A549 (cell line): ENCODE results near the gene CAPNS2. TPM values are rescaled to one million over a fixed set of nuclear protein-coding genes. Genes with fewer than 3 reads are reported as not detected.

Experiments used
- ATAC-seq, 2 experiments: fragments of 200-7000 bp in 1 of 2; fragments of >200 bp in 1 of 2; cut with Nextera tagmentation in 1 of 2; cut with Tn5 transposase in 1 of 2; 3 replicates each; pipeline versions ENCODE4 v1.8.0 to v1.9.1; 2018 to 2020; ENCODE audit warnings: mild to moderate bottlenecking in 1 of 2, moderate library complexity in 1 of 2
- CTCF ChIA-PET: fragments of 300-600 bp; sonication (Branson Sonifier 250); formaldehyde crosslinking; extraction: SDS; loops from one replicate; lab custom pipeline; 2021; ENCODE audit warnings: antibody characterized with exemption, inconsistent platforms; lab: Yijun Ruan, JAX
- POLR2A ChIA-PET: fragments of 350-600 bp; formaldehyde crosslinking; extraction: SDS; loops from one replicate; lab custom pipeline; 2021; ENCODE audit warnings: antibody characterized with exemption, inconsistent platforms; lab: Yijun Ruan, JAX
- DNase-seq, 2 experiments: peaks; one replicate each; pipeline versions ENCODE4 v3.0.0 to v3.0.0-alpha.2; 2011 to 2016; ENCODE audit warnings: low read depth in 1 of 2, low spot score in 1 of 2
- FAIRE-seq: peaks from 2 replicates; lab custom pipeline; 2011; peaks lifted over from hg19 to GRCh38; lab: Jason Lieb, UNC
- H3K27ac ChIP-seq, 2 experiments: fragments of >200 bp; sonication (Bioruptor Twin); formaldehyde crosslinking; 3 replicates each; pipeline ENCODE4 v1.5.1; 2016 to 2017
- H3K4me1 ChIP-seq: fragments of >200 bp; sonication (Bioruptor Twin); formaldehyde crosslinking; 3 replicates; pipeline ENCODE4 v1.6.1; 2016
- H3K4me2 ChIP-seq: fragments of >200 bp; sonication (Bioruptor Twin); formaldehyde crosslinking; 3 replicates; pipeline ENCODE4 v1.6.1; 2016
- H3K4me3 ChIP-seq: fragments of >200 bp; sonication (Bioruptor Twin); formaldehyde crosslinking; 3 replicates; pipeline ENCODE4 v1.5.1; 2016
- H3K9me3 ChIP-seq: fragments of >200 bp; sonication (Bioruptor Twin); formaldehyde crosslinking; 3 replicates; pipeline ENCODE4 v1.6.1; 2016
- BCL3 ChIP-seq: fragments of >200 bp; sonication (Bioruptor Twin); formaldehyde crosslinking; IDR thresholded peaks from 3 replicates; pipeline ENCODE4 v1.6.1; 2016
- CBX8 ChIP-seq: fragments of 200-600 bp; sonication (generic); IDR thresholded peaks from 2 replicates; pipeline ENCODE4 v1.6.1; 2016
- E2F6 ChIP-seq: IDR thresholded peaks from 2 replicates; pipeline ENCODE4 v1.6.1; 2012; ENCODE audit warnings: low read depth, borderline replicate concordance
- ESRRA ChIP-seq: fragments of 150-350 bp; IDR thresholded peaks from 2 replicates; pipeline ENCODE4 v1.6.1; 2014; ENCODE audit warnings: mild to moderate bottlenecking, low read length, borderline replicate concordance
- FOXS1 ChIP-seq: fragments of 250-450 bp; sonication (Bioruptor Pico); IDR thresholded peaks from 2 replicates; pipeline ENCODE4 v1.5.0; 2020; ENCODE audit warnings: mild to moderate bottlenecking, moderate library complexity
- HDAC2 ChIP-seq: fragments of 200-600 bp; sonication (generic); IDR thresholded peaks from 2 replicates; pipeline ENCODE4 v1.6.1; 2016
- HEYL ChIP-seq: fragments of 250-450 bp; sonication (Bioruptor Pico); IDR thresholded peaks from 2 replicates; pipeline ENCODE4 v1.8.0; 2021; ENCODE audit warnings: mild to moderate bottlenecking, moderate library complexity
- KDM1A ChIP-seq: fragments of 200-600 bp; sonication (generic); IDR thresholded peaks from 2 replicates; pipeline ENCODE4 v1.6.1; 2016; ENCODE audit warnings: low read depth, mild to moderate bottlenecking
- MAFK ChIP-seq: fragments of 450-650 bp; IDR thresholded peaks from 2 replicates; pipeline ENCODE4 v1.6.1; 2014; ENCODE audit not compliant: partially characterized antibody
- RARB ChIP-seq: fragments of 250-450 bp; sonication (Bioruptor Pico); IDR thresholded peaks from 2 replicates; pipeline ENCODE4 v1.8.0; 2021; ENCODE audit warnings: mild to moderate bottlenecking, moderate library complexity
- RCOR1 ChIP-seq: fragments of 150-350 bp; IDR thresholded peaks from 2 replicates; pipeline ENCODE4 v1.6.1; 2014; ENCODE audit warnings: antibody characterized with exemption, low read length, low read depth
- ZC3H11A ChIP-seq: fragments of 450-650 bp; IDR thresholded peaks from 2 replicates; pipeline ENCODE4 v1.6.1; 2014; ENCODE audit warnings: antibody characterized with exemption, mild to moderate bottlenecking
- ZSCAN20 ChIP-seq: fragments of 250-450 bp; sonication (Bioruptor Pico); IDR thresholded peaks from 2 replicates; pipeline ENCODE4 v1.8.0; 2022; ENCODE audit warnings: mild to moderate bottlenecking, moderate library complexity
- WGBS: methylation state at CpG from one replicate; pipeline ENCODE4 v1.1.6; 2017; ENCODE audit errors: missing lambda C conversion rate; 5-methylcytosine and 5-hydroxymethylcytosine counted together
- polyA plus RNA-seq, 4 experiments: library from polyadenylated mRNA; depleted of rRNA in 3 of 4; stranded (reverse); fragments of >200 nt; fragmentation: RNase III in 1 of 4; extraction: RNeasy Plus Mini Kit Qiagen cat#74134 plus additional on column Dnase treatment in 1 of 4; gene quantifications; 2 replicates in 3 of 4; 3 replicates in 1 of 4; pipeline ENCODE4 v1.2.3, GENCODE V29; 2011 to 2017
- TF ChIP-seq, protein P1 (sequence below): fragments of 150-350 bp; IDR thresholded peaks from 2 replicates; pipeline ENCODE4 v1.6.1; 2014; ENCODE audit warnings: low read depth, mild to moderate bottlenecking, low read length
- TF ChIP-seq, protein P2 (sequence below): fragments of 450-650 bp; IDR thresholded peaks from 2 replicates; pipeline ENCODE4 v1.6.1; 2014; ENCODE audit warnings: antibody characterized with exemption
- TF ChIP-seq, protein P3 (sequence below): fragments of 200-600 bp; sonication (generic); IDR thresholded peaks from 2 replicates; pipeline ENCODE4 v1.6.1; 2016; ENCODE audit warnings: antibody characterized with exemption, mild to moderate bottlenecking, moderate library complexity

Gene CAPNS2
- polyA plus RNA-seq, 2 of the 4 experiments (the other 2 are of a cell fraction), result not detected

- FAIRE-seq, result no peak
- no peak overlapping the region for H3K4me2 ChIP-seq
These were observed 3.5 kb upstream of the CAPNS2 start for GRCh38 chr16:55562936-55563335.

GRCh38 chr16:55563797-55564196 is 2.7 kb upstream of the CAPNS2 start:
- no peak overlapping the region for H3K27ac ChIP-seq
- 97% methylated on average over 2 of the region's 2 CpGs for WGBS
- DNase-seq, result no peak
- POLR2A ChIA-PET, result no interaction called here
- peak; percentile 59 for FAIRE-seq
- H3K4me3 ChIP-seq, result no peak overlapping the region
- CTCF ChIA-PET, result interaction anchor here (1.6 kb wide), 2 partner anchors 99 to 278 kb away, joined by 5 to 9 read pairs; no protein-coding TSS in a partner anchor
- no peak overlapping the region for H3K4me2 ChIP-seq
- TF ChIP-seq MAFK, result no peak
- H3K4me1 ChIP-seq, result no peaks in the 10 kb centered on the region
- no peak for ATAC-seq
- H3K9me3 ChIP-seq, result no peaks in the 10 kb centered on the region

More at GRCh38 chr16:55562936-55563335, 3.5 kb upstream of the CAPNS2 start:
- no peaks in the 10 kb centered on the region for H3K4me1 ChIP-seq
- WGBS, result 80% methylated on average over 1 of the region's 1 CpG
- DNase-seq, result no peak
- POLR2A ChIA-PET, result no interaction called here
- H3K4me3 ChIP-seq, result no peak overlapping the region
- TF ChIP-seq RCOR1, result no peak
- TF ChIP-seq, protein P1, sequence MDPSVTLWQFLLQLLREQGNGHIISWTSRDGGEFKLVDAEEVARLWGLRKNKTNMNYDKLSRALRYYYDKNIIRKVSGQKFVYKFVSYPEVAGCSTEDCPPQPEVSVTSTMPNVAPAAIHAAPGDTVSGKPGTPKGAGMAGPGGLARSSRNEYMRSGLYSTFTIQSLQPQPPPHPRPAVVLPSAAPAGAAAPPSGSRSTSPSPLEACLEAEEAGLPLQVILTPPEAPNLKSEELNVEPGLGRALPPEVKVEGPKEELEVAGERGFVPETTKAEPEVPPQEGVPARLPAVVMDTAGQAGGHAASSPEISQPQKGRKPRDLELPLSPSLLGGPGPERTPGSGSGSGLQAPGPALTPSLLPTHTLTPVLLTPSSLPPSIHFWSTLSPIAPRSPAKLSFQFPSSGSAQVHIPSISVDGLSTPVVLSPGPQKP, result no peak
- TF ChIP-seq FOXS1 (CRISPR knock-in tag), result no peak
- TF ChIP-seq, protein P2, sequence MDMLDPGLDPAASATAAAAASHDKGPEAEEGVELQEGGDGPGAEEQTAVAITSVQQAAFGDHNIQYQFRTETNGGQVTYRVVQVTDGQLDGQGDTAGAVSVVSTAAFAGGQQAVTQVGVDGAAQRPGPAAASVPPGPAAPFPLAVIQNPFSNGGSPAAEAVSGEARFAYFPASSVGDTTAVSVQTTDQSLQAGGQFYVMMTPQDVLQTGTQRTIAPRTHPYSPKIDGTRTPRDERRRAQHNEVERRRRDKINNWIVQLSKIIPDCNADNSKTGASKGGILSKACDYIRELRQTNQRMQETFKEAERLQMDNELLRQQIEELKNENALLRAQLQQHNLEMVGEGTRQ, result no peak
- TF ChIP-seq, protein P3, sequence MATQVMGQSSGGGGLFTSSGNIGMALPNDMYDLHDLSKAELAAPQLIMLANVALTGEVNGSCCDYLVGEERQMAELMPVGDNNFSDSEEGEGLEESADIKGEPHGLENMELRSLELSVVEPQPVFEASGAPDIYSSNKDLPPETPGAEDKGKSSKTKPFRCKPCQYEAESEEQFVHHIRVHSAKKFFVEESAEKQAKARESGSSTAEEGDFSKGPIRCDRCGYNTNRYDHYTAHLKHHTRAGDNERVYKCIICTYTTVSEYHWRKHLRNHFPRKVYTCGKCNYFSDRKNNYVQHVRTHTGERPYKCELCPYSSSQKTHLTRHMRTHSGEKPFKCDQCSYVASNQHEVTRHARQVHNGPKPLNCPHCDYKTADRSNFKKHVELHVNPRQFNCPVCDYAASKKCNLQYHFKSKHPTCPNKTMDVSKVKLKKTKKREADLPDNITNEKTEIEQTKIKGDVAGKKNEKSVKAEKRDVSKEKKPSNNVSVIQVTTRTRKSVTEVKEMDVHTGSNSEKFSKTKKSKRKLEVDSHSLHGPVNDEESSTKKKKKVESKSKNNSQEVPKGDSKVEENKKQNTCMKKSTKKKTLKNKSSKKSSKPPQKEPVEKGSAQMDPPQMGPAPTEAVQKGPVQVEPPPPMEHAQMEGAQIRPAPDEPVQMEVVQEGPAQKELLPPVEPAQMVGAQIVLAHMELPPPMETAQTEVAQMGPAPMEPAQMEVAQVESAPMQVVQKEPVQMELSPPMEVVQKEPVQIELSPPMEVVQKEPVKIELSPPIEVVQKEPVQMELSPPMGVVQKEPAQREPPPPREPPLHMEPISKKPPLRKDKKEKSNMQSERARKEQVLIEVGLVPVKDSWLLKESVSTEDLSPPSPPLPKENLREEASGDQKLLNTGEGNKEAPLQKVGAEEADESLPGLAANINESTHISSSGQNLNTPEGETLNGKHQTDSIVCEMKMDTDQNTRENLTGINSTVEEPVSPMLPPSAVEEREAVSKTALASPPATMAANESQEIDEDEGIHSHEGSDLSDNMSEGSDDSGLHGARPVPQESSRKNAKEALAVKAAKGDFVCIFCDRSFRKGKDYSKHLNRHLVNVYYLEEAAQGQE, result no peak
- CTCF ChIA-PET, result interaction anchor here (1.6 kb wide), 3 partner anchors 98 to 279 kb away, joined by 5 to 9 read pairs (median 9); no protein-coding TSS in a partner anchor
- H3K9me3 ChIP-seq, result no peaks in the 10 kb centered on the region
- H3K27ac ChIP-seq, result no peak overlapping the region
- ATAC-seq, result no peak

DNA sequence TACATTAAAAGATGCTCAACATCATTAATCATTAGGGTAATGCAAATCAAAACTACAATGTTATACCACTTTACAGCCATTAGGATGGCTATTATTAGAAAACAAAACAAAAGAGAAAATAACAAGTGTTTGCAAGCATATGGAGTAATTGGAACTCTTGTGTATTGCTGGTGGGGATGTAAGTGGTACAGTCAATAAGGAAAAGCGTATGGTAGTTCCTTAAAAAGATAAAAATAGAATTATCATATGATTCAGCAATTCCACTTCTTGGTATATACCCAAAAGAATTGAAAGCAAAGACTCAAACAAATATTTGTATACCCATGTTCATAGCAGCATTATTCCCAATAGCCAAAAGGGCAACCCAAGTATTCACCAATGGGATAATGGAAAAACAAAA is 1.4 kb upstream of the CAPNS2 start:
- no peak for FAIRE-seq
- TF ChIP-seq HEYL (CRISPR knock-in tag) (no peak), E2F6 (no peak), RCOR1 (no peak), HDAC2 (no peak), KDM1A (no peak), ZC3H11A (no peak), ESRRA (no peak), BCL3 (no peak), RARB (CRISPR knock-in tag) (no peak), CBX8 (no peak), ZSCAN20 (CRISPR knock-in tag) (no peak)
- TF ChIP-seq, protein P1, result no peak
- TF ChIP-seq, protein P3, result no peak
- no peaks in the 10 kb centered on the region for H3K9me3 ChIP-seq
- H3K4me3 ChIP-seq, result no peak overlapping the region
- ChIA-PET CTCF (no interaction called here), POLR2A (no interaction called here)
- no peaks in the 10 kb centered on the region for H3K4me1 ChIP-seq
- no peak for ATAC-seq
- 68% methylated on average over 1 of the region's 1 CpG for WGBS
- H3K27ac ChIP-seq, result no peak overlapping the region
- no peak for DNase-seq
- no peak overlapping the region for H3K4me2 ChIP-seq
